A549 treated with AZD9567 at 1 μM for 4 hours (cell line): Measurements from ENCODE around the gene ACOD1. TPM values are rescaled to one million over a fixed set of nuclear protein-coding genes. Genes with fewer than 3 reads are reported as not detected.

Experiments
- total RNA-seq: library from RNA; stranded (reverse); fragments of 200-300 nt; extraction: Qiagen RNA extraction; gene quantifications from 5 replicates; pipeline ENCODE4 v1.2.3, GENCODE V29; 2022; ENCODE audit not compliant: insufficient read depth

ACOD1 gene
- not detected in 5 replicates for total RNA-seq

DNA sequence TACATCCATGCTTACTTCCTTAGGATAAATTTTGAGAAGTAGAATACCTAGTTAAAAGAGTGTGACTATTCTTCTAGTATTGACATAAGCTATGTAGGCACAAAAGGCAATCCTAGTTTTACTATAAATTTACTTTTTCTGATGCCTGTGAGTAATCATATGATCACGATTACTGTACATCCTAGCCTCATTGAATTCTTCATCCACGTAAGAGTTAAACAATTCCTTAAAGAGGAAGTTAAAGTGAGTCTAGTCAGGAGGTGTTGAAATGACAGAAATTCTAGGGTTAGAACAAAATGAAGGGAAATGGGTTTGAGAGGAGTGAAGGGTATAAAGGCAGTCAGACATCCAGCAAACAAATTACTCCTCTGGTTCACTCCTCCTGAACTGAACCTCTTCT, at the start of gene ACOD1:
ACOD1 (plus strand) TSS at position 363 of the 400 bp plus-strand sequence. CDS start 48 bp downstream, outside the sequence.

DNA sequence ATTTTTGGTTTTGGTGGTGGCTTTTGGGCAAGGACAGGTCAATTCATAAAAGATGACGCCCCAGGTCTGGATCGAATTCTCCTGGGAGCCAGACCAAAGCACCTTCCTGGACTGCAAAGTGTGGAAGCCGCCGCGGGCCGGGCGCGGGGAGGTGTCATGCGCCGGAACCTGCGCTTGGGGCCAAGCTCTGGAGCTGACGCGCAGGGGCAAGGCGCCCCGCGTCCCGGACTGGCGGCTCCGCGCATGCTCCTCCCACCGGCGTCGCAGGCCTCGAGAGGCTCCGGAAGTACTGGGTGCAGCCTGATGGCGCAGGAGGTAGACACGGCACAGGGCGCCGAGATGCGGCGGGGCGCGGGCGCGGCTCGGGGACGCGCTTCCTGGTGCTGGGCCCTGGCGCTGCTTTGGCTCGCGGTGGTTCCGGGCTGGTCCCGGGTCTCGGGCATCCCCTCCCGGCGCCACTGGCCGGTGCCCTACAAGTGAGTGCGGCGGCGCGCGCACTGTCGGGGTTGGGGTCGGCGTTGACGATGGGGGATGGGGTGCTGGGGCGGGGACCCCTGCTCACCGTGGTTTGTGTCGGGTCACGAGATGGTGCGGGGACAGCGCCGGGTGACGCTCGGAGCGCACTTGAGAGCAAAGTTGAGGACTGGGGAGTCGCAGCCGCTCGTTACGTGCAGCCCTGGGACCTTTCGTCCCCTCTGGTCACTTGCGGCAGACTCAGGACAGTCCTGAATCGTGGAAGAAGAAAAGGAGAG, 43.7 kb downstream of the ACOD1 start, which contains the start of gene CLN5:
CLN5 (plus strand) TSS at position 286 of the 752 bp plus-strand sequence; CDS start at position 304, 18 bp downstream.

Other genes starting within 250 kb of the ACOD1 start
- 0.50 to 2.1 TPM (median 1.8 TPM) in 5 replicates for gene KCTD12, start 62.1 kb upstream of the ACOD1 start, total RNA-seq
- 8.7 to 9.4 TPM (median 9.2 TPM) in 5 replicates for gene CLN5, start 43.6 kb downstream of the ACOD1 start, total RNA-seq
- gene FBXL3, start 78.6 kb downstream of the ACOD1 start, total RNA-seq = 14.4 to 21.0 TPM (median 19.3 TPM) in 5 replicates